Loucy (cell line): ENCODE measurements around the gene ACTN1.

ENCODE experiments used
- H2AFZ ChIP-seq: fragments of 200-600 bp; sonication (generic); 2 replicates; pipeline ENCODE4 v1.6.0; 2016; ENCODE audit warnings: antibody characterized with exemption, mild to moderate bottlenecking, low read length, moderate library complexity
- H3F3A ChIP-seq: fragments of 200-600 bp; 2 replicates; pipeline ENCODE4 v1.6.0; 2016; ENCODE audit warnings: antibody characterized with exemption, low read depth, mild to moderate bottlenecking
- H3K27me3 ChIP-seq: fragments of 200-600 bp; sonication (generic); 2 replicates; pipeline ENCODE4 v1.6.1; 2014; ENCODE audit warnings: low read length, mild to moderate bottlenecking; ENCODE audit not compliant: insufficient read depth, poor library complexity, severe bottlenecking
- H3K36me3 ChIP-seq: fragments of 200-600 bp; sonication (generic); 2 replicates; pipeline ENCODE4 v1.6.1; 2016; ENCODE audit warnings: low read length; ENCODE audit not compliant: insufficient read depth
- H3K4me1 ChIP-seq: fragments of 200-600 bp; sonication (generic); 2 replicates; pipeline ENCODE4 v1.5.1; 2014; ENCODE audit warnings: low read length, mild to moderate bottlenecking; ENCODE audit not compliant: insufficient read depth, poor library complexity, severe bottlenecking
- H3K4me2 ChIP-seq: fragments of 200-600 bp; sonication (generic); 2 replicates; pipeline ENCODE4 v1.6.0; 2014; ENCODE audit warnings: antibody characterized with exemption, low read length, low read depth, mild to moderate bottlenecking; ENCODE audit not compliant: poor library complexity, severe bottlenecking
- H3K4me3 ChIP-seq: fragments of 200-600 bp; sonication (generic); 2 replicates; pipeline ENCODE4 v1.5.1; 2014; ENCODE audit warnings: low read length, mild to moderate bottlenecking, mixed read lengths; ENCODE audit not compliant: poor library complexity, severe bottlenecking
- H3K79me2 ChIP-seq: fragments of 200-600 bp; sonication (generic); 2 replicates; pipeline ENCODE4 v1.6.1; 2014; ENCODE audit warnings: low read length; ENCODE audit not compliant: insufficient read depth
- H3K9ac ChIP-seq: fragments of 200-600 bp; sonication (generic); 2 replicates; pipeline ENCODE4 v1.6.0; 2014; ENCODE audit warnings: mild to moderate bottlenecking, low read depth, low read length, moderate library complexity; ENCODE audit not compliant: poor library complexity, severe bottlenecking
- H3K9me2 ChIP-seq: fragments of 200-600 bp; sonication (generic); replicated peaks from 2 replicates; pipeline ENCODE4 v1.6.1; 2016; ENCODE audit warnings: low read depth, low read length, mixed read lengths
- H3K9me3 ChIP-seq: fragments of 200-600 bp; sonication (generic); 2 replicates; pipeline ENCODE4 v1.6.1; 2014; ENCODE audit warnings: mild to moderate bottlenecking, antibody characterized with exemption, low read length, low read depth; ENCODE audit not compliant: insufficient read depth
- H4K20me1 ChIP-seq: fragments of 200-600 bp; sonication (generic); 2 replicates; pipeline ENCODE4 v1.6.0; 2014; ENCODE audit warnings: antibody characterized with exemption, low read length, mild to moderate bottlenecking; ENCODE audit not compliant: insufficient read depth, poor library complexity, severe bottlenecking
- CTCF ChIP-seq: fragments of 200-600 bp; sonication (generic); conservative IDR thresholded peaks from 2 replicates; pipeline ENCODE4 v1.5.1; 2014; ENCODE audit warnings: mild to moderate bottlenecking, antibody characterized with exemption, low read length
- EZH2phosphoT487 ChIP-seq: fragments of 200-600 bp; IDR thresholded peaks from 2 replicates; pipeline ENCODE4 v1.6.1; 2018; ENCODE audit warnings: antibody characterized with exemption, mild to moderate bottlenecking, moderate library complexity, borderline replicate concordance

The ACTN1 gene

GRCh38 chr14:68922201-68922621 lies 56.9 kb downstream of the ACTN1 start:
- no peaks in the 10 kb centered on the region for H3K27me3 ChIP-seq
- H3K4me3 ChIP-seq: no peak overlapping the region
- H3K4me2 ChIP-seq: no peak overlapping the region
- no peaks in the 10 kb centered on the region for H3K9me2 ChIP-seq
- H3K79me2 ChIP-seq: peaks cover 46% of the 10 kb centered on the region
- H3F3A ChIP-seq: no peaks in the 10 kb centered on the region
- peaks cover 9% of the 10 kb centered on the region; the same call in 1 of the 2 replicates for H3K9me3 ChIP-seq
- no peak overlapping the region for H3K9ac ChIP-seq
- H3K36me3 ChIP-seq: peaks cover 94% of the 10 kb centered on the region
- H3K4me1 ChIP-seq: peaks cover 14% of the 10 kb centered on the region
- no peak overlapping the region for H2AFZ ChIP-seq
- H4K20me1 ChIP-seq: no peaks in the 10 kb centered on the region
- TF ChIP-seq CTCF: no peak

- 0 out of 2 replicates have a peak, but pooled peaks have one; percentile 15 for TF ChIP-seq CTCF
- TF ChIP-seq EZH2phosphoT487: no peak
- Histone ChIP-seq H3K4me3 (no peak overlapping the region), H3K36me3 (peaks cover 95% of the 10 kb centered on the region), H3K27me3 (no peaks in the 10 kb centered on the region), H4K20me1 (no peaks in the 10 kb centered on the region), H3F3A (no peaks in the 10 kb centered on the region), H3K9me3 (peaks cover 9% of the 10 kb centered on the region; the same call in 1 of the 2 replicates), H3K9ac (no peak overlapping the region), H2AFZ (no peak overlapping the region), H3K4me1 (peaks cover 14% of the 10 kb centered on the region), H3K4me2 (no peak overlapping the region), H3K9me2 (no peaks in the 10 kb centered on the region), H3K79me2 (peaks cover 41% of the 10 kb centered on the region)
Measured at GRCh38 chr14:68921666-68922065, 57.4 kb downstream of the ACTN1 start.

- no peak overlapping the region for H3K4me2 ChIP-seq
- H2AFZ ChIP-seq: no peak overlapping the region
- H3K27me3 ChIP-seq: no peaks in the 10 kb centered on the region
- no peak overlapping the region for H3K4me3 ChIP-seq
- peaks cover 35% of the 10 kb centered on the region for H3K79me2 ChIP-seq
- H4K20me1 ChIP-seq: no peaks in the 10 kb centered on the region
- TF ChIP-seq CTCF: no peak
- no peak for TF ChIP-seq EZH2phosphoT487
- H3K9ac ChIP-seq: no peak overlapping the region
- no peaks in the 10 kb centered on the region for H3K9me2 ChIP-seq
- peaks cover 14% of the 10 kb centered on the region for H3K4me1 ChIP-seq
- peaks cover 4% of the 10 kb centered on the region; the same call in 1 of the 2 replicates for H3K9me3 ChIP-seq
- peaks cover 94% of the 10 kb centered on the region for H3K36me3 ChIP-seq
- no peaks in the 10 kb centered on the region for H3F3A ChIP-seq
Measured at GRCh38 chr14:68921049-68921448, 58.1 kb downstream of the ACTN1 start.
